ENCODE measurements around the gene DHX15.

The DHX15 gene

GRCh38 chr4:24599275-24599674, 14.9 kb upstream of the DHX15 start:
- Histone ChIP-seq H3K36me3 (ENCODE audit: insufficient read depth, low read length) (no peaks in the 10 kb centered on the region), H3K27ac (ENCODE audit: low read depth, low read length, poor library complexity, severe bottlenecking) (no peak overlapping the region), H3K9me2 (ENCODE audit: low read depth, low read length) (no peaks in the 10 kb centered on the region), H3K27me3 (ENCODE audit: insufficient read depth, low read length) (no peaks in the 10 kb centered on the region), H3K79me2 (ENCODE audit: insufficient read depth, low read length) (no peaks in the 10 kb centered on the region), H3K9me3 (ENCODE audit: low read length) (no peaks in the 10 kb centered on the region), H3K4me3 (ENCODE audit: low read depth, low read length, poor library complexity, severe bottlenecking) (no peak overlapping the region), H2AFZ (ENCODE audit: low read length) (no peak overlapping the region), H3K4me1 (ENCODE audit: insufficient read depth, low read length, severe bottlenecking) (no peaks in the 10 kb centered on the region), H3K4me2 (ENCODE audit: low read length) (no peak overlapping the region), H3K9ac (ENCODE audit: low read length) (no peak overlapping the region), H4K20me1 (ENCODE audit: insufficient read depth, low read length) (no peaks in the 10 kb centered on the region), H3F3A (ENCODE audit: insufficient read depth, low read length) (no peaks in the 10 kb centered on the region)
- TF ChIP-seq, protein P1, sequence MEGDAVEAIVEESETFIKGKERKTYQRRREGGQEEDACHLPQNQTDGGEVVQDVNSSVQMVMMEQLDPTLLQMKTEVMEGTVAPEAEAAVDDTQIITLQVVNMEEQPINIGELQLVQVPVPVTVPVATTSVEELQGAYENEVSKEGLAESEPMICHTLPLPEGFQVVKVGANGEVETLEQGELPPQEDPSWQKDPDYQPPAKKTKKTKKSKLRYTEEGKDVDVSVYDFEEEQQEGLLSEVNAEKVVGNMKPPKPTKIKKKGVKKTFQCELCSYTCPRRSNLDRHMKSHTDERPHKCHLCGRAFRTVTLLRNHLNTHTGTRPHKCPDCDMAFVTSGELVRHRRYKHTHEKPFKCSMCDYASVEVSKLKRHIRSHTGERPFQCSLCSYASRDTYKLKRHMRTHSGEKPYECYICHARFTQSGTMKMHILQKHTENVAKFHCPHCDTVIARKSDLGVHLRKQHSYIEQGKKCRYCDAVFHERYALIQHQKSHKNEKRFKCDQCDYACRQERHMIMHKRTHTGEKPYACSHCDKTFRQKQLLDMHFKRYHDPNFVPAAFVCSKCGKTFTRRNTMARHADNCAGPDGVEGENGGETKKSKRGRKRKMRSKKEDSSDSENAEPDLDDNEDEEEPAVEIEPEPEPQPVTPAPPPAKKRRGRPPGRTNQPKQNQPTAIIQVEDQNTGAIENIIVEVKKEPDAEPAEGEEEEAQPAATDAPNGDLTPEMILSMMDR (IDR thresholded peaks at IDR 0.05; ENCODE audit: low read length) = no peak
- no peak for TF ChIP-seq EZH2 (IDR thresholded peaks at IDR 0.05; ENCODE audit: borderline replicate concordance, low read length)

GRCh38 chr4:24598025-24598424, 13.7 kb upstream of the DHX15 start:
- H3K4me2 ChIP-seq (ENCODE audit: low read length) = no peak overlapping the region
- no peaks in the 10 kb centered on the region for H3F3A ChIP-seq (ENCODE audit: insufficient read depth, low read length)
- no peaks in the 10 kb centered on the region for H4K20me1 ChIP-seq (ENCODE audit: insufficient read depth, low read length)
- H3K9me3 ChIP-seq (ENCODE audit: low read length) = no peaks in the 10 kb centered on the region
- no peaks in the 10 kb centered on the region for H3K4me1 ChIP-seq (ENCODE audit: insufficient read depth, low read length, severe bottlenecking)
- H3K9me2 ChIP-seq (ENCODE audit: low read depth, low read length) = no peaks in the 10 kb centered on the region
- H3K27ac ChIP-seq (ENCODE audit: low read depth, low read length, poor library complexity, severe bottlenecking) = no peak overlapping the region
- H3K4me3 ChIP-seq (ENCODE audit: low read depth, low read length, poor library complexity, severe bottlenecking) = no peak overlapping the region
- H3K27me3 ChIP-seq (ENCODE audit: insufficient read depth, low read length) = no peaks in the 10 kb centered on the region
- no peak overlapping the region for H2AFZ ChIP-seq (ENCODE audit: low read length)
- no peaks in the 10 kb centered on the region for H3K36me3 ChIP-seq (ENCODE audit: insufficient read depth, low read length)
- no peaks in the 10 kb centered on the region for H3K79me2 ChIP-seq (ENCODE audit: insufficient read depth, low read length)
- TF ChIP-seq EZH2 (IDR thresholded peaks at IDR 0.05; ENCODE audit: borderline replicate concordance, low read length) = no peak
- TF ChIP-seq, protein P1 (IDR thresholded peaks at IDR 0.05; ENCODE audit: low read length) = no peak
- no peak overlapping the region for H3K9ac ChIP-seq (ENCODE audit: low read length)

DNA sequence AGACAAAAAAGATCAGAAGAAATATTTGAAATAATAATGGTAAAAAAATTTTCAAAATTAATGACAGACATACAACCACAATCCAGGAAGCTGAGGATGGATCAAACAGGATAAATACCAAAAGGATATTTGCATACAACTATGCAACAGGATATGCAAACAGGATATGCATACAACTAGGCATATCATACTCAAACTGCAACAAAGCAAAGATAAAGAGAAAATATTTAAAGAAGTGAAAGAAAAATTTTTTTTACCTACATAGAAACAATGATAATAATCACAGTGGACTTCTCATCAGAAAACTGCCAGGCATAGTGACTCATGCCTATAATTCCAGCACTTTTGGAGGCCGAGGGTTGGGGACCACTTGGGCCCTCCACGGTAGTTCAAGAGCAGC, 11.3 kb upstream of the DHX15 start:
- no peaks in the 10 kb centered on the region for H3K9me2 ChIP-seq (ENCODE audit: low read depth, low read length)
- TF ChIP-seq EZH2 (IDR thresholded peaks at IDR 0.05; ENCODE audit: borderline replicate concordance, low read length) = no peak
- TF ChIP-seq, protein P1 (IDR thresholded peaks at IDR 0.05; ENCODE audit: low read length) = no peak
- H3K79me2 ChIP-seq (ENCODE audit: insufficient read depth, low read length) = no peaks in the 10 kb centered on the region
- H3F3A ChIP-seq (ENCODE audit: insufficient read depth, low read length) = no peaks in the 10 kb centered on the region
- no peak overlapping the region for H3K9ac ChIP-seq (ENCODE audit: low read length)
- no peak overlapping the region for H3K4me2 ChIP-seq (ENCODE audit: low read length)
- no peak overlapping the region for H3K4me3 ChIP-seq (ENCODE audit: low read depth, low read length, poor library complexity, severe bottlenecking)
- no peak overlapping the region for H3K27ac ChIP-seq (ENCODE audit: low read depth, low read length, poor library complexity, severe bottlenecking)
- no peaks in the 10 kb centered on the region for H3K4me1 ChIP-seq (ENCODE audit: insufficient read depth, low read length, severe bottlenecking)
- no peaks in the 10 kb centered on the region for H3K27me3 ChIP-seq (ENCODE audit: insufficient read depth, low read length)
- H2AFZ ChIP-seq (ENCODE audit: low read length) = no peak overlapping the region
- H3K9me3 ChIP-seq (ENCODE audit: low read length) = no peaks in the 10 kb centered on the region
- no peaks in the 10 kb centered on the region for H3K36me3 ChIP-seq (ENCODE audit: insufficient read depth, low read length)
- H4K20me1 ChIP-seq (ENCODE audit: insufficient read depth, low read length) = no peaks in the 10 kb centered on the region

Measured in OCI-LY1 (cell line).